Ectodermal cell (in vitro differentiated cells): ENCODE results near the gene CACNA1B.

Experiments used
- H3K27ac ChIP-seq: 2 replicates; pipeline ENCODE4 v1.7.0; 2013; ENCODE audit warnings: mild to moderate bottlenecking, low read depth, low read length; ENCODE audit not compliant: insufficient read depth, poor library complexity, severe bottlenecking
- H3K27me3 ChIP-seq: 2 replicates; pipeline ENCODE4 v1.7.0; 2013; ENCODE audit warnings: mild to moderate bottlenecking, low read length; ENCODE audit not compliant: insufficient read depth, control insufficient read depth, poor library complexity, severe bottlenecking
- H3K36me3 ChIP-seq: one replicate; pipeline ENCODE4 v1.7.0; 2013; ENCODE audit warnings: low read length; ENCODE audit not compliant: control insufficient read depth, insufficient read depth
- H3K4me1 ChIP-seq: one replicate; pipeline ENCODE4 v1.7.0; 2013; ENCODE audit warnings: low read length; ENCODE audit not compliant: control insufficient read depth, insufficient read depth
- H3K4me3 ChIP-seq: 2 replicates; pipeline ENCODE4 v1.7.0; 2013; ENCODE audit warnings: low read depth, low read length, control low read depth; ENCODE audit not compliant: insufficient read depth
- H3K9me3 ChIP-seq: 2 replicates; pipeline ENCODE4 v1.7.0; 2013; ENCODE audit warnings: mild to moderate bottlenecking, low read length, moderate library complexity; ENCODE audit not compliant: control insufficient read depth
- WGBS, 2 experiments: methylation state at CpG; one replicate each; pipeline ENCODE4 v1.1.7; 2013; ENCODE audit warnings: missing lambda C conversion rate in 2 of 2; 5-methylcytosine and 5-hydroxymethylcytosine counted together

The CACNA1B gene

DNA sequence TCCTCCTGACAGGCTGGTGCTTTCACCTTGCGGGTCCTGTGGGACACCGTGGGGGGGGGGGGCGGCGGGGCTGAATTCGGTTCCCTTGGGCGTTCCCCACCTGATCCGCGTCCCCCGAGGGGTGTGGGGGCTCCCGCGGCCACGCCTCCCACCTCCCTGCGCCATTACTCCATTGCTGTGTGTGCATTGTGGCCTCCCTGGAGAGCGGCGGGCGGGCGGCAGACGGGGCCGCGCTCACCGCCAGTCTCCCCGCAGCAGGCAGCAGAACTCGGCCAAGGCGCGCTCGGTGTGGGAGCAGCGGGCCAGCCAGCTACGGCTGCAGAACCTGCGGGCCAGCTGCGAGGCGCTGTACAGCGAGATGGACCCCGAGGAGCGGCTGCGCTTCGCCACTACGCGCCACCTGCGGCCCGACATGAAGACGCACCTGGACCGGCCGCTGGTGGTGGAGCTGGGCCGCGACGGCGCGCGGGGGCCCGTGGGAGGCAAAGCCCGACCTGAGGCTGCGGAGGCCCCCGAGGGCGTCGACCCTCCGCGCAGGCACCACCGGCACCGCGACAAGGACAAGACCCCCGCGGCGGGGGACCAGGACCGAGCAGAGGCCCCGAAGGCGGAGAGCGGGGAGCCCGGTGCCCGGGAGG, 145.3 kb downstream of the CACNA1B start:
- peak overlapping the region; percentile 37 for H3K4me3 ChIP-seq
- H3K27ac ChIP-seq: no peak overlapping the region
- H3K27me3 ChIP-seq: peaks cover 34% of the 10 kb centered on the region
- no peaks in the 10 kb centered on the region for H3K36me3 ChIP-seq
- no peaks in the 10 kb centered on the region for H3K9me3 ChIP-seq
- 16 to 23% methylated on average over 67 to 69 of the region's 69 CpGs for WGBS, 2 experiments
- no peaks in the 10 kb centered on the region for H3K4me1 ChIP-seq

- Histone ChIP-seq H3K27me3 (peaks cover 34% of the 10 kb centered on the region), H3K4me1 (no peaks in the 10 kb centered on the region), H3K27ac (no peak overlapping the region), H3K4me3 (peak overlapping the region; percentile 37), H3K9me3 (no peaks in the 10 kb centered on the region), H3K36me3 (no peaks in the 10 kb centered on the region)
- whole genome bisulfite sequencing, 2 experiments: 18 to 19% methylated on average over 84 of the region's 84 CpGs
These were observed 146.0 kb downstream of the CACNA1B start for GRCh38 chr9:138023394-138024124.

- H3K4me3 ChIP-seq: peak overlapping the region; percentile 33
- H3K27ac ChIP-seq: no peak overlapping the region
- no peaks in the 10 kb centered on the region for H3K36me3 ChIP-seq
- H3K27me3 ChIP-seq: peaks cover 34% of the 10 kb centered on the region
- WGBS, 2 experiments: 95% methylated on average over 9 of the region's 9 CpGs
- no peaks in the 10 kb centered on the region for H3K9me3 ChIP-seq
- no peaks in the 10 kb centered on the region for H3K4me1 ChIP-seq
These were observed 146.5 kb downstream of the CACNA1B start for GRCh38 chr9:138024131-138024530.

DNA sequence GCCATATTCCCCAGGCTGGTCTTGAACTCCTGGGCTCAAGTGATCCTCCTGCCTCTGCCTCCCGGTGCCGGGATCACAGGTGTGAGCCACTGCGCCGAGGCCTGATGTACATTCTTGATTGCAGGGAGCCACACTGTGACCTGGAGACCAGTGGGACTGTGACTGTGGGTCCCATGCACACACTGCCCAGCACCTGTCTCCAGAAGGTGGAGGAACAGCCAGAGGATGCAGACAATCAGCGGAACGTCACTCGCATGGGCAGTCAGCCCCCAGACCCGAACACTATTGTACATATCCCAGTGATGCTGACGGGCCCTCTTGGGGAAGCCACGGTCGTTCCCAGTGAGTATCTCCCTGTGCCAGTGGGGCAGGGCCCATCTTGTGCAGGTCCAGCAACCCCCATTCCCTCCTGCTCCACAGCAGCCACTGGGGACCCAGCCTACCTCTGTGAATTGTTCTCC, 147.3 kb downstream of the CACNA1B start:
- 92 to 95% methylated on average over 11 of the region's 11 CpGs for WGBS, 2 experiments
- Histone ChIP-seq H3K4me1 (no peaks in the 10 kb centered on the region), H3K27ac (no peak overlapping the region), H3K36me3 (no peaks in the 10 kb centered on the region), H3K4me3 (no peak overlapping the region), H3K27me3 (peaks cover 34% of the 10 kb centered on the region), H3K9me3 (no peaks in the 10 kb centered on the region)

DNA sequence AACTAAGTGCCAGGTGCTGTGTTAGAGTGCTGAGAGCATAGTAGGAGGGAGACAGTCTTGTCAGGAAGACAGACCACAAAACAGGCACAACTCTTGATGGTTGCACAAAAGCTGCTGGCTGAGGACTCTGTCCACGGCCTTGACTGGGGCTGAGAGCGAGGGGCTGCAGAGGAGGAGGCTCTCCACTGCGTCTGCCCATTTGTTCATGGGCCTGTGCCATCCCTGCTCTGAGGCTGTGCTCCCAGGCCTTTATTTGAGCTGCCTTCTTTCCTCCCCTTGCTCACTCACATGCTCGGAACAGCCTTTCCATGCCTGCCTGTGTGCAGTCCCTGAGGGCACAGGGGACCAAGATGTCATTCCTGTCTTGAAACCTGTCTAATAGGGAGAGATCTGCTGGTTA, 147.8 kb downstream of the CACNA1B start:
- H3K9me3 ChIP-seq: no peaks in the 10 kb centered on the region
- H3K4me1 ChIP-seq: no peaks in the 10 kb centered on the region
- no peak overlapping the region for H3K4me3 ChIP-seq
- whole genome bisulfite sequencing, 2 experiments: 85 to 87% methylated on average over 4 of the region's 4 CpGs
- peaks cover 34% of the 10 kb centered on the region for H3K27me3 ChIP-seq
- H3K27ac ChIP-seq: no peak overlapping the region
- no peaks in the 10 kb centered on the region for H3K36me3 ChIP-seq

- Histone ChIP-seq H3K27ac (no peak overlapping the region), H3K36me3 (no peaks in the 10 kb centered on the region), H3K27me3 (peaks cover 34% of the 10 kb centered on the region), H3K4me1 (no peaks in the 10 kb centered on the region), H3K4me3 (no peak overlapping the region), H3K9me3 (no peaks in the 10 kb centered on the region)
- 92 to 93% methylated on average over 7 of the region's 7 CpGs for WGBS, 2 experiments
These were observed 148.3 kb downstream of the CACNA1B start for GRCh38 chr9:138025908-138026307.

GRCh38 chr9:138028596-138028995, 151.0 kb downstream of the CACNA1B start:
- Histone ChIP-seq H3K4me3 (no peak overlapping the region), H3K9me3 (no peaks in the 10 kb centered on the region), H3K4me1 (no peaks in the 10 kb centered on the region), H3K36me3 (no peaks in the 10 kb centered on the region), H3K27me3 (peaks cover 17% of the 10 kb centered on the region), H3K27ac (no peak overlapping the region)
- WGBS, 2 experiments: 90 to 94% methylated on average over 1 of the region's 1 CpG

DNA sequence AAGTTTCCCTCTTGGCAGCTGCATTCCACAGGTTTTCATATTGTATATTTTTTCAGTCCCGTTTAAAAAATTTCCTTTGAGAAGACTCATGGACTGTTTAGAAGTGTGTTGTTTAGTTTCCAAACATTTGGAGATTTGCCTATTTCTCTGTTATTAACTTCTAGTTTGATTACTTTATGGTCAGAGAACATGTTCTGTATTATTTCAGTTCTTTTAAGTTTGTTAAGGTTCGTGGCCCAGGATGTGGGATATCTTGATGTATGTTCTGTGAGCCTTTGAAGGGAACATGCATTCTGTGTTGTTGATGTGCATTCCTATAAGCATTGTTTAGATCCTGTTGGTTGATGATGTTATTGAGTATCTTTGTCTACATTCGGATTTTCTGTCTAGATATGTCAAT, 153.6 kb downstream of the CACNA1B start:
- H3K9me3 ChIP-seq: no peaks in the 10 kb centered on the region
- no peak overlapping the region for H3K27ac ChIP-seq
- no peaks in the 10 kb centered on the region for H3K36me3 ChIP-seq
- 73 to 91% methylated on average over 2 to 3 of the region's 3 CpGs for WGBS, 2 experiments
- no peaks in the 10 kb centered on the region for H3K27me3 ChIP-seq
- H3K4me3 ChIP-seq: no peak overlapping the region
- H3K4me1 ChIP-seq: no peaks in the 10 kb centered on the region

DNA sequence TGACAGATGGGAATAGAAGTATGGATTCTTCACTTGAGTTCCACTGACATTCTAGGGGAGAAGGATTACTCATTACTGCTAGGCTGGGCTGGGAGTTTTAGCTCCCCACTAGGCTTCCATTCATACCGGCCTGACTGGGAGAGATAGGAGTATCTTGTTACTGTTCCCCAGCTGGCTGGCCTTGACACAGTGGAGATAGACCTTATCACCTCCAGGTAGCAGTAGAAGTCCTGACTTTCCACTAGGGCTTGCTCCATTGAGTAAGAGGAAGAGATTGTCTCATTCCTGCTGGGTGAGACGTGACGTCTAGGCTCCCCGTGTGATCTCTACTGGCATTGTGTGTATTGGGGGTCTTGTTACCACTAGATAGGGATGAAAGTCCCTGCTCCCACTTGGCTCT, 156.4 kb downstream of the CACNA1B start:
- no peaks in the 10 kb centered on the region for H3K9me3 ChIP-seq
- 85 to 93% methylated on average over 4 of the region's 4 CpGs for WGBS, 2 experiments

DNA sequence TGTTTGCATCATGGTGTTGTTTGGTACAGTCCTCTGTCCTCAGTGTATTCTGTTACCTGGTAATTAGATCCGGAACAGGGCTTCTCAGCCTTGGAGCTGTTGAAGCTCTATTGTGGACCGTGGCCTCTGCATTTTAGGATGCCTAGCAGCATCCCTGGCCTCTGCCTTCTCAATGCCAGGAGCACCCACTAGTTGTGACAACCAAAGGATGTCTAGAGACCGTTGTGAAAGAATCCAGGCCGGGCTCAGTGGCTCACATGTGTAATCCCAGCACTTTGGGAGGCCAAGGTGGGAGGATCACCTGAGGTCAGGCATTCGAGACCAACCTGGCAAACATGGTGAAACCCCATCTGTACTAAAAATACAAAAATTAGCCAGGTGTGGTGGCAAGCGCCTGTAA, 159.6 kb downstream of the CACNA1B start:
- no peaks in the 10 kb centered on the region for H3K4me1 ChIP-seq
- no peak overlapping the region for H3K27ac ChIP-seq
- no peaks in the 10 kb centered on the region for H3K9me3 ChIP-seq
- H3K27me3 ChIP-seq: no peaks in the 10 kb centered on the region
- no peaks in the 10 kb centered on the region for H3K36me3 ChIP-seq
- 85 to 89% methylated on average over 6 of the region's 6 CpGs for WGBS, 2 experiments
- H3K4me3 ChIP-seq: no peak overlapping the region

More for the DNA sequence above, 156.4 kb downstream of the CACNA1B start:
- H3K27me3 ChIP-seq: no peaks in the 10 kb centered on the region
- H3K4me3 ChIP-seq: no peak overlapping the region
- no peak overlapping the region for H3K27ac ChIP-seq
- no peaks in the 10 kb centered on the region for H3K4me1 ChIP-seq
- H3K36me3 ChIP-seq: no peaks in the 10 kb centered on the region
